Liver (tissue), 9 donors: ENCODE measurements around the gene TIE1. TPM values are rescaled to one million over a fixed set of nuclear protein-coding genes. Genes with fewer than 3 reads are reported as not detected.
A peak's percentile ranks its signal among the peaks of the same experiment; 100 is the strongest.

ENCODE experiments used
- DNase-seq: peaks from one replicate; pipeline ENCODE4 v3.0.0-alpha.2; 2017; ENCODE audit warnings: low spot score
- H3K27ac ChIP-seq, 2 donors: one replicate each; pipeline ENCODE4 v1.7.0; 2013; ENCODE audit warnings: inconsistent platforms in 2 of 2, low read length in 2 of 2, control low read depth in 1 of 2, low read depth in 1 of 2, mild to moderate bottlenecking in 1 of 2
- H3K27me3 ChIP-seq, 4 donors: one replicate each; pipeline versions ENCODE4 v1.6.1 to v1.7.0; 2013; ENCODE audit warnings: low read length in 3 of 4, inconsistent platforms in 1 of 4, mild to moderate bottlenecking in 1 of 4, moderate library complexity in 1 of 4; ENCODE audit not compliant: control insufficient read depth in 4 of 4, insufficient read depth in 4 of 4
- H3K36me3 ChIP-seq, 4 donors: one replicate each; pipeline versions ENCODE4 v1.6.1 to v1.7.0; 2013; ENCODE audit warnings: low read length in 3 of 4, mild to moderate bottlenecking in 3 of 4, low read depth in 1 of 4, moderate library complexity in 1 of 4; ENCODE audit not compliant: control insufficient read depth in 4 of 4, insufficient read depth in 3 of 4
- H3K4me1 ChIP-seq, 4 donors: one replicate each; pipeline versions ENCODE4 v1.6.1 to v1.7.0; 2013; ENCODE audit warnings: low read length in 3 of 4, mild to moderate bottlenecking in 3 of 4, moderate library complexity in 1 of 4; ENCODE audit not compliant: control insufficient read depth in 4 of 4, insufficient read depth in 4 of 4
- H3K4me3 ChIP-seq, 3 donors: one replicate each; pipeline versions ENCODE4 v1.6.1 to v1.7.0; 2013; ENCODE audit warnings: low read length in 3 of 3, control low read depth in 1 of 3, low read depth in 1 of 3, mild to moderate bottlenecking in 1 of 3
- H3K9ac ChIP-seq, 2 donors: one replicate each; pipeline ENCODE4 v1.7.0; 2013; ENCODE audit warnings: low read length in 2 of 2, mild to moderate bottlenecking in 2 of 2, moderate library complexity in 2 of 2, control low read depth in 1 of 2, low read depth in 1 of 2
- H3K9me3 ChIP-seq, 4 donors: one replicate each; pipeline versions ENCODE4 v1.6.1 to v1.7.0; 2013; ENCODE audit warnings: low read length in 3 of 4; ENCODE audit not compliant: control insufficient read depth in 4 of 4
- ATF3 ChIP-seq: IDR thresholded peaks from 2 replicates; pipeline ENCODE4 v1.6.1; 2016; ENCODE audit warnings: antibody characterized with exemption
- CTCF ChIP-seq: fragments of 150-350 bp; IDR thresholded peaks from 2 replicates; pipeline ENCODE4 v1.5.1; 2017; ENCODE audit warnings: improper control_type of control experiment, low read depth, low read length; ENCODE audit not compliant: missing input control
- EGR1 ChIP-seq, 2 donors: IDR thresholded peaks; 2 replicates each; pipeline ENCODE4 v1.6.1; 2016 to 2018; ENCODE audit warnings: antibody characterized with exemption in 2 of 2, low read depth in 2 of 2
- FOXA1 ChIP-seq: IDR thresholded peaks from 2 replicates; pipeline ENCODE4 v1.6.1; 2016; ENCODE audit warnings: antibody characterized with exemption
- FOXA2 ChIP-seq: IDR thresholded peaks from 2 replicates; pipeline ENCODE4 v1.6.1; 2016; ENCODE audit warnings: antibody characterized with exemption
- GABPA ChIP-seq, 2 donors: IDR thresholded peaks in 1 of 2; conservative IDR thresholded peaks in 1 of 2; 2 replicates each; pipeline ENCODE4 v1.6.1; 2016; ENCODE audit warnings: antibody characterized with exemption in 2 of 2, mild to moderate bottlenecking in 1 of 2, moderate library complexity in 1 of 2
- HNF4A ChIP-seq, 2 donors: conservative IDR thresholded peaks; 2 replicates each; pipeline ENCODE4 v1.6.1; 2016; ENCODE audit warnings: antibody characterized with exemption in 2 of 2, mild to moderate bottlenecking in 2 of 2
- HNF4G ChIP-seq: IDR thresholded peaks from 2 replicates; pipeline ENCODE4 v1.6.1; 2016; ENCODE audit warnings: antibody characterized with exemption
- JUND ChIP-seq, 2 donors: IDR thresholded peaks; 2 replicates each; pipeline ENCODE4 v1.6.1; 2016; ENCODE audit warnings: antibody characterized with exemption in 2 of 2
- MAX ChIP-seq: IDR thresholded peaks from 2 replicates; pipeline ENCODE4 v1.6.1; 2016; ENCODE audit warnings: antibody characterized with exemption
- NR2F2 ChIP-seq: IDR thresholded peaks from 2 replicates; pipeline ENCODE4 v1.6.1; 2016; ENCODE audit warnings: antibody characterized with exemption
- RAD21 ChIP-seq, 2 donors: IDR thresholded peaks; 2 replicates each; pipeline ENCODE4 v1.6.1; 2016; ENCODE audit warnings: antibody characterized with exemption in 2 of 2, mild to moderate bottlenecking in 2 of 2
- REST ChIP-seq: IDR thresholded peaks from 2 replicates; pipeline ENCODE4 v1.6.1; 2016; ENCODE audit warnings: antibody characterized with exemption, mild to moderate bottlenecking
- RXRA ChIP-seq, 2 donors: IDR thresholded peaks; 2 replicates each; pipeline ENCODE4 v1.6.1; 2017 to 2018; ENCODE audit warnings: antibody characterized with exemption in 2 of 2, mild to moderate bottlenecking in 1 of 2
- SP1 ChIP-seq: IDR thresholded peaks from 2 replicates; pipeline ENCODE4 v1.6.1; 2018; ENCODE audit warnings: antibody characterized with exemption, mild to moderate bottlenecking
- TAF1 ChIP-seq: conservative IDR thresholded peaks from 2 replicates; pipeline ENCODE4 v1.6.1; 2016; ENCODE audit warnings: antibody characterized with exemption, mild to moderate bottlenecking
- YY1 ChIP-seq: IDR thresholded peaks from 2 replicates; pipeline ENCODE4 v1.6.1; 2016; ENCODE audit warnings: antibody characterized with exemption, mild to moderate bottlenecking
- ZBTB33 ChIP-seq: IDR thresholded peaks from 2 replicates; pipeline ENCODE4 v1.6.1; 2016; ENCODE audit warnings: antibody characterized with exemption
- WGBS: extraction: QIAGEN DNeasy Blood & Tissue Kit; methylation state at CpG from one replicate; pipeline ENCODE4 v1.1.7; 2013; 5-methylcytosine and 5-hydroxymethylcytosine counted together
- polyA plus RNA-seq, 2 donors: library from polyadenylated mRNA; stranded (reverse) in 1 of 2; unstranded in 1 of 2; fragments of 200-250 nt in 1 of 2; fragments of >200 nt in 1 of 2; fragmentation: Nextera tagmentation in 1 of 2; extraction: Ambion mirVana in 1 of 2; gene quantifications; one replicate each; pipeline versions ENCODE4 v1.2.1 to v1.2.3, GENCODE V29; 2013 to 2015
- total RNA-seq, 2 donors: library from RNA; depleted of rRNA; stranded (reverse); fragments of >200 nt; gene quantifications; one replicate each; pipeline ENCODE4 v1.2.3, GENCODE V29; 2014
- donor health status: healthy.
- donor health status: healthy.
- donor health status: healthy.
- donor health status: healthy.
- donor health status: healthy.

The TIE1 gene
- total and polyA plus RNA-seq, 4 donors, result 3.6 to 17.6 (median 8.9) TPM

- H3K4me1 ChIP-seq, result peaks cover 11 to 56% (median 36%) of the 10 kb centered on the region in 4 donors
- DNase-seq, result no peak
- H3K36me3 ChIP-seq, result no peaks in the 10 kb centered on the region
- no peak overlapping the region for H3K4me3 ChIP-seq
- H3K27me3 ChIP-seq, result no peaks in the 10 kb centered on the region
- WGBS, result 49% methylated on average over 7 of the region's 7 CpGs
- H3K27ac ChIP-seq, result peak overlapping the region; percentile 52 to 65
- TF ChIP-seq HNF4G, result peak; percentile 83
- peak in 1 of 2 donors; percentile 34 for TF ChIP-seq RAD21 (IDR thresholded peaks at IDR 0.05)
- TF ChIP-seq HNF4A (conservative IDR thresholded peaks at IDR 0.05), result peak; percentile 96
- no peak for TF ChIP-seq EGR1 (IDR thresholded peaks at IDR 0.05; ENCODE audit: low read depth in 2 of 2)
- no peak for TF ChIP-seq FOXA1
- no peak for TF ChIP-seq FOXA2
- peak; percentile 66 for TF ChIP-seq SP1
- no peak for TF ChIP-seq TAF1
- no peak for TF ChIP-seq MAX
- peak; percentile 75 to 76 for TF ChIP-seq RXRA (IDR thresholded peaks at IDR 0.05)
- TF ChIP-seq ZBTB33, result no peak
- TF ChIP-seq NR2F2, result no peak
- no peak for TF ChIP-seq CTCF
- TF ChIP-seq YY1, result no peak
- TF ChIP-seq ATF3, result no peak
- TF ChIP-seq REST, result peak; percentile 33
- TF ChIP-seq JUND (IDR thresholded peaks at IDR 0.05), result peak in 1 of 2 donors; percentile 37
- no peak for TF ChIP-seq GABPA (IDR thresholded peaks at IDR 0.05 in 1 of 2, conservative IDR thresholded peaks at IDR 0.05 in 1 of 2)
- H3K9me3 ChIP-seq, result no peaks in the 10 kb centered on the region
- no peak overlapping the region for H3K9ac ChIP-seq
These were observed 23.5 kb upstream of the TIE1 start for GRCh38 chr1:43277116-43277876.
